Measurements from ENCODE around the gene ZNF524.

DNA sequence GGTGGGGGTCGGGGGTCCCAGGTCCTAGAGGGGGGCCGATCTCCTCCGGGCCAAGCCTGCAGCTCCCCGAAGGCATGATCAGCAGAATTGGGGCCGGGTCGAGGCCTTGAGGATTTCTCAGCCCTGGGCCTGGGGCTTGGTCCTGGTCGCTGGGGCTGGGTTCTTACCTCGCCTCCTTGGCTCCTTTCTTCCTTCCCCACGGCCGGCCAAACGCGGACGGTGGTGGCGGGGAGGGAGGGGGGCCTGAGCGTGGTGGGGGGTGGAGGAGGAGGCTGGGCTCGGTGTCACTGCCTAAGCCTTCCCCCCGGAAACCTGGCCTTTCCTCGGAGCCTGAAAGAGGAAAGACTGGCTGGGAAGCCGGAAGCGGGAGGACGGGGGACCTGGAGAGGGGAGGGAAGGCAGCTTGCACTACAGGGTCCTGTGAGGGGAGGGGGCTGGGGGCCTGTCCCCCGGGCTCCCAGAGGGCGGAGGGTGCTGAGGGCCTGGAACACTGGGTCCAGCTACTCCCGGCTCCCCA lies 19.4 kb upstream of the ZNF524 start, which contains the start of gene ZNF579:
- TF ChIP-seq, protein P1, sequence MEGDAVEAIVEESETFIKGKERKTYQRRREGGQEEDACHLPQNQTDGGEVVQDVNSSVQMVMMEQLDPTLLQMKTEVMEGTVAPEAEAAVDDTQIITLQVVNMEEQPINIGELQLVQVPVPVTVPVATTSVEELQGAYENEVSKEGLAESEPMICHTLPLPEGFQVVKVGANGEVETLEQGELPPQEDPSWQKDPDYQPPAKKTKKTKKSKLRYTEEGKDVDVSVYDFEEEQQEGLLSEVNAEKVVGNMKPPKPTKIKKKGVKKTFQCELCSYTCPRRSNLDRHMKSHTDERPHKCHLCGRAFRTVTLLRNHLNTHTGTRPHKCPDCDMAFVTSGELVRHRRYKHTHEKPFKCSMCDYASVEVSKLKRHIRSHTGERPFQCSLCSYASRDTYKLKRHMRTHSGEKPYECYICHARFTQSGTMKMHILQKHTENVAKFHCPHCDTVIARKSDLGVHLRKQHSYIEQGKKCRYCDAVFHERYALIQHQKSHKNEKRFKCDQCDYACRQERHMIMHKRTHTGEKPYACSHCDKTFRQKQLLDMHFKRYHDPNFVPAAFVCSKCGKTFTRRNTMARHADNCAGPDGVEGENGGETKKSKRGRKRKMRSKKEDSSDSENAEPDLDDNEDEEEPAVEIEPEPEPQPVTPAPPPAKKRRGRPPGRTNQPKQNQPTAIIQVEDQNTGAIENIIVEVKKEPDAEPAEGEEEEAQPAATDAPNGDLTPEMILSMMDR (IDR thresholded peaks at IDR 0.05 in 2 of 3, conservative IDR thresholded peaks at IDR 0.05 in 1 of 3; ENCODE audit: insufficient read depth in 2 of 3, low read depth in 1 of 3, low read length in 3 of 3), result no peak
- TF ChIP-seq EZH2 (IDR thresholded peaks at IDR 0.05; ENCODE audit: borderline replicate concordance, low read depth, low read length) (no peak), BMI1 (IDR thresholded peaks at IDR 0.05; ENCODE audit: low read length) (no peak), AFF1 (IDR thresholded peaks at IDR 0.05; ENCODE audit: low read depth in 1 of 2, partially characterized antibody in 2 of 2) (no peak)
- TF ChIP-seq, protein P2, sequence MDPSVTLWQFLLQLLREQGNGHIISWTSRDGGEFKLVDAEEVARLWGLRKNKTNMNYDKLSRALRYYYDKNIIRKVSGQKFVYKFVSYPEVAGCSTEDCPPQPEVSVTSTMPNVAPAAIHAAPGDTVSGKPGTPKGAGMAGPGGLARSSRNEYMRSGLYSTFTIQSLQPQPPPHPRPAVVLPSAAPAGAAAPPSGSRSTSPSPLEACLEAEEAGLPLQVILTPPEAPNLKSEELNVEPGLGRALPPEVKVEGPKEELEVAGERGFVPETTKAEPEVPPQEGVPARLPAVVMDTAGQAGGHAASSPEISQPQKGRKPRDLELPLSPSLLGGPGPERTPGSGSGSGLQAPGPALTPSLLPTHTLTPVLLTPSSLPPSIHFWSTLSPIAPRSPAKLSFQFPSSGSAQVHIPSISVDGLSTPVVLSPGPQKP (CRISPR knock-in tag; IDR thresholded peaks at IDR 0.05), result no peak
